Sigmoid colon (tissue), 7 donors: Measurements from ENCODE around the gene FHDC1. TPM values are rescaled to one million over a fixed set of nuclear protein-coding genes. Genes with fewer than 3 reads are reported as not detected.

ENCODE experiments used
- DNase-seq: peaks from one replicate; pipeline ENCODE4 v3.0.0-alpha.2; 2019
- H3K27ac ChIP-seq, 4 donors: fragments of 200-600 bp; sonication (generic); one replicate each; pipeline ENCODE4 v1.5.1; 2016 to 2019; ENCODE audit warnings: mild to moderate bottlenecking in 1 of 4
- H3K27me3 ChIP-seq, 3 donors: fragments of 200-600 bp; sonication (generic); one replicate each; pipeline ENCODE4 v1.5.1; 2019; ENCODE audit warnings: mild to moderate bottlenecking in 1 of 3
- H3K36me3 ChIP-seq, 4 donors: fragments of 200-600 bp; sonication (generic); one replicate each; pipeline ENCODE4 v1.5.1; 2016 to 2019
- H3K4me1 ChIP-seq, 4 donors: fragments of 200-600 bp; sonication (generic); one replicate each; pipeline ENCODE4 v1.5.1; 2017 to 2019
- H3K4me3 ChIP-seq, 4 donors: fragments of 200-600 bp; sonication (generic); one replicate each; pipeline ENCODE4 v1.5.1; 2017 to 2019; ENCODE audit warnings: mild to moderate bottlenecking in 2 of 4, moderate library complexity in 1 of 4
- H3K9me3 ChIP-seq, 4 donors: fragments of 200-600 bp in 3 of 4; sonication (generic) in 3 of 4; one replicate each; pipeline versions ENCODE4 v1.5.1 to v1.6.1; 2013 to 2019
- CTCF ChIP-seq, 4 experiments: fragments of 450-650 bp in 3 of 4; fragments of 200-600 bp in 1 of 4; IDR thresholded peaks; one replicate each; pipeline ENCODE4 v1.5.1; 2016 to 2019; ENCODE audit warnings: antibody characterized with exemption in 4 of 4, mild to moderate bottlenecking in 3 of 4, moderate library complexity in 2 of 4
- EP300 ChIP-seq, 4 donors: sonication (generic); formaldehyde crosslinking; IDR thresholded peaks; one replicate each; pipeline ENCODE4 v1.6.1; 2017; ENCODE audit warnings: antibody characterized with exemption in 4 of 4
- POLR2A ChIP-seq, 2 donors: fragments of 450-650 bp; IDR thresholded peaks; one replicate each; pipeline ENCODE4 v1.6.1; 2016; ENCODE audit warnings: antibody characterized with exemption in 2 of 2, mild to moderate bottlenecking in 2 of 2, moderate library complexity in 2 of 2
- POLR2AphosphoS5 ChIP-seq, 4 donors: sonication (generic); formaldehyde crosslinking; IDR thresholded peaks; one replicate each; pipeline ENCODE4 v1.6.1; 2017; ENCODE audit warnings: antibody characterized with exemption in 4 of 4
- WGBS, 2 donors: extraction: QIAGEN DNeasy Blood & Tissue Kit; methylation state at CpG; one replicate each; pipeline ENCODE4 v1.1.7; 2013; 5-methylcytosine and 5-hydroxymethylcytosine counted together
- intact Hi-C: fragments of 100-400 bp; cut with DNase I; formaldehyde crosslinking; loops from one replicate; pipeline ENCODE4 v1.15.1; 2023
- polyA plus RNA-seq, 3 donors: library from polyadenylated mRNA; stranded (reverse); fragments of 200-250 nt; gene quantifications; one replicate each; pipeline ENCODE4 v1.2.3, GENCODE V29; 2013
- total RNA-seq, 4 donors: library from RNA; depleted of rRNA; stranded (reverse); fragments of >200 nt; gene quantifications; one replicate each; pipeline ENCODE4 v1.1.0, GENCODE V29; 2016
- donor health status: healthy with polysubstance abuse.
- donor health status: Bipolar disorder and iron deficiency.
- donor health status: healthy.

Gene FHDC1
- total and polyA plus RNA-seq, 7 donors, result 0.66 to 7.2 (median 2.2) TPM

- no peak for DNase-seq
- no peaks in the 10 kb centered on the region for H3K4me1 ChIP-seq
- no peaks in the 10 kb centered on the region for H3K27me3 ChIP-seq
- intact Hi-C loops, result no loop called here
- 33 to 70% methylated on average over 8 of the region's 8 CpGs for WGBS, 2 donors
- H3K4me3 ChIP-seq, result no peak overlapping the region
- TF ChIP-seq CTCF (IDR thresholded peaks at IDR 0.05), result no peak
- no peak for TF ChIP-seq POLR2A (IDR thresholded peaks at IDR 0.05)
- TF ChIP-seq EP300 (IDR thresholded peaks at IDR 0.05), result no peak
- no peak for TF ChIP-seq POLR2AphosphoS5 (IDR thresholded peaks at IDR 0.05)
- no peaks in the 10 kb centered on the region for H3K36me3 ChIP-seq
- H3K9me3 ChIP-seq, result no peaks in the 10 kb centered on the region
- H3K27ac ChIP-seq, result no peak overlapping the region
These were observed 13.8 kb downstream of the FHDC1 start for GRCh38 chr4:152949930-152950329.

- no peaks in the 10 kb centered on the region for H3K9me3 ChIP-seq
- H3K4me1 ChIP-seq, result no peaks in the 10 kb centered on the region
- DNase-seq, result no peak
- no peak overlapping the region for H3K27ac ChIP-seq
- TF ChIP-seq POLR2AphosphoS5 (IDR thresholded peaks at IDR 0.05) (no peak), POLR2A (IDR thresholded peaks at IDR 0.05) (no peak), CTCF (IDR thresholded peaks at IDR 0.05) (no peak), EP300 (IDR thresholded peaks at IDR 0.05) (no peak)
- intact Hi-C loops, result no loop called here
- no peak overlapping the region for H3K4me3 ChIP-seq
- no peaks in the 10 kb centered on the region for H3K27me3 ChIP-seq
- H3K36me3 ChIP-seq, result no peaks in the 10 kb centered on the region
- 22 to 62% methylated on average over 11 of the region's 11 CpGs for WGBS, 2 donors
These were observed 14.5 kb downstream of the FHDC1 start for GRCh38 chr4:152950402-152951274.

- Histone ChIP-seq H3K4me1 (no peaks in the 10 kb centered on the region), H3K36me3 (no peaks in the 10 kb centered on the region), H3K27ac (no peak overlapping the region), H3K4me3 (no peak overlapping the region), H3K27me3 (no peaks in the 10 kb centered on the region), H3K9me3 (no peaks in the 10 kb centered on the region)
- WGBS, 2 donors, result 23 to 52% methylated on average over 3 of the region's 3 CpGs
- intact Hi-C loops, result no loop called here
- no peak for TF ChIP-seq CTCF (IDR thresholded peaks at IDR 0.05)
- no peak for TF ChIP-seq POLR2AphosphoS5 (IDR thresholded peaks at IDR 0.05)
- TF ChIP-seq POLR2A (IDR thresholded peaks at IDR 0.05), result no peak
- no peak for TF ChIP-seq EP300 (IDR thresholded peaks at IDR 0.05)
- DNase-seq, result no peak
These were observed 15.2 kb downstream of the FHDC1 start for GRCh38 chr4:152951348-152951747.

- WGBS, 2 donors, result 85 to 93% methylated on average over 3 of the region's 3 CpGs
- TF ChIP-seq POLR2AphosphoS5 (IDR thresholded peaks at IDR 0.05), result no peak
- TF ChIP-seq EP300 (IDR thresholded peaks at IDR 0.05), result no peak
- H3K9me3 ChIP-seq, result no peaks in the 10 kb centered on the region
- no peaks in the 10 kb centered on the region for H3K36me3 ChIP-seq
- intact Hi-C loops, result no loop called here
- H3K4me3 ChIP-seq, result no peak overlapping the region
- DNase-seq, result no peak
- no peaks in the 10 kb centered on the region for H3K4me1 ChIP-seq
- H3K27ac ChIP-seq, result no peak overlapping the region
- no peaks in the 10 kb centered on the region for H3K27me3 ChIP-seq
These were observed 17.4 kb downstream of the FHDC1 start for GRCh38 chr4:152953514-152953913.

- Histone ChIP-seq H3K36me3 (no peaks in the 10 kb centered on the region), H3K9me3 (no peaks in the 10 kb centered on the region), H3K4me3 (no peak overlapping the region), H3K27me3 (no peaks in the 10 kb centered on the region), H3K4me1 (no peaks in the 10 kb centered on the region), H3K27ac (no peak overlapping the region)
- TF ChIP-seq POLR2AphosphoS5 (IDR thresholded peaks at IDR 0.05) (no peak), POLR2A (IDR thresholded peaks at IDR 0.05) (no peak), EP300 (IDR thresholded peaks at IDR 0.05) (no peak), CTCF (IDR thresholded peaks at IDR 0.05) (no peak)
- no peak for DNase-seq
- intact Hi-C loops, result no loop called here
- WGBS, 2 donors, result 24 to 72% methylated on average over 1 of the region's 1 CpG
These were observed 18.6 kb downstream of the FHDC1 start for GRCh38 chr4:152954741-152955140.
